Measurements from ENCODE around the gene HSF4.

Gene HSF4, protein sequence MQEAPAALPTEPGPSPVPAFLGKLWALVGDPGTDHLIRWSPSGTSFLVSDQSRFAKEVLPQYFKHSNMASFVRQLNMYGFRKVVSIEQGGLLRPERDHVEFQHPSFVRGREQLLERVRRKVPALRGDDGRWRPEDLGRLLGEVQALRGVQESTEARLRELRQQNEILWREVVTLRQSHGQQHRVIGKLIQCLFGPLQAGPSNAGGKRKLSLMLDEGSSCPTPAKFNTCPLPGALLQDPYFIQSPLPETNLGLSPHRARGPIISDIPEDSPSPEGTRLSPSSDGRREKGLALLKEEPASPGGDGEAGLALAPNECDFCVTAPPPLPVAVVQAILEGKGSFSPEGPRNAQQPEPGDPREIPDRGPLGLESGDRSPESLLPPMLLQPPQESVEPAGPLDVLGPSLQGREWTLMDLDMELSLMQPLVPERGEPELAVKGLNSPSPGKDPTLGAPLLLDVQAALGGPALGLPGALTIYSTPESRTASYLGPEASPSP

DNA sequence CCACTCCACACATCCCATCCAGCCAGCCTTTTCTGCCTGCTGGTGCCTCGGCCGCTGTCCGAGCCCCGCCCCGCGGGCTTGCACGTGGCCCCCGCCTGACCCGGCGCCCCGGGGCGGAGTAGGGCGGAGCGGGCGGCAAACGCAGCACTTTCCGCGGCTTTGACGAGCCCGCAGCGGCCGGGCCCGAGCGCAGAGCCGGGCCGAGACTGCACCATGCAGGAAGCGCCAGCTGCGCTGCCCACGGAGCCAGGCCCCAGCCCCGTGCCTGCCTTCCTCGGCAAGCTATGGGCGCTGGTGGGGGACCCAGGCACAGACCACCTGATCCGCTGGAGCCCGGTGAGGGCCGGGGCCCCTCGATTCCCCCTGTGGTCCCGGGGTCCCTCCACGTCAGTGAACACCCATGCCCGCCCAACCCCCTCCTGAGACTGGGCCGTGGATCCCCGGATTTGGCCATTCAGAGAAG lies at the start of gene HSF4:
Gene HSF4, plus strand, starts transcription at position 147 of the 463 bp plus-strand sequence. Its CDS starts 67 bp downstream, at position 214.
- peak within 1 kb of the TSS; percentile 35 for H3K4me2 ChIP-seq (ENCODE audit: low read depth, low read length, poor library complexity, severe bottlenecking)
- TF ChIP-seq EZH2phosphoT487 (conservative IDR thresholded peaks at IDR 0.05; ENCODE audit: low read length) = no peak
- TF ChIP-seq, protein P1, sequence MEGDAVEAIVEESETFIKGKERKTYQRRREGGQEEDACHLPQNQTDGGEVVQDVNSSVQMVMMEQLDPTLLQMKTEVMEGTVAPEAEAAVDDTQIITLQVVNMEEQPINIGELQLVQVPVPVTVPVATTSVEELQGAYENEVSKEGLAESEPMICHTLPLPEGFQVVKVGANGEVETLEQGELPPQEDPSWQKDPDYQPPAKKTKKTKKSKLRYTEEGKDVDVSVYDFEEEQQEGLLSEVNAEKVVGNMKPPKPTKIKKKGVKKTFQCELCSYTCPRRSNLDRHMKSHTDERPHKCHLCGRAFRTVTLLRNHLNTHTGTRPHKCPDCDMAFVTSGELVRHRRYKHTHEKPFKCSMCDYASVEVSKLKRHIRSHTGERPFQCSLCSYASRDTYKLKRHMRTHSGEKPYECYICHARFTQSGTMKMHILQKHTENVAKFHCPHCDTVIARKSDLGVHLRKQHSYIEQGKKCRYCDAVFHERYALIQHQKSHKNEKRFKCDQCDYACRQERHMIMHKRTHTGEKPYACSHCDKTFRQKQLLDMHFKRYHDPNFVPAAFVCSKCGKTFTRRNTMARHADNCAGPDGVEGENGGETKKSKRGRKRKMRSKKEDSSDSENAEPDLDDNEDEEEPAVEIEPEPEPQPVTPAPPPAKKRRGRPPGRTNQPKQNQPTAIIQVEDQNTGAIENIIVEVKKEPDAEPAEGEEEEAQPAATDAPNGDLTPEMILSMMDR (IDR thresholded peaks at IDR 0.05; ENCODE audit: insufficient read depth, low read length, poor library complexity, severe bottlenecking) = no peak
- no peaks in the 10 kb centered on the region for H3K9me2 ChIP-seq (replicated peaks; ENCODE audit: insufficient read depth, low read length)
- H3K27me3 ChIP-seq (ENCODE audit: low read length) = no peaks in the 10 kb centered on the region
- H4K20me1 ChIP-seq (ENCODE audit: low read depth, low read length) = no peaks in the 10 kb centered on the region
- no peaks in the 10 kb centered on the region for H3K36me3 ChIP-seq (ENCODE audit: low read length)
- H3F3A ChIP-seq (ENCODE audit: insufficient read depth) = no peaks in the 10 kb centered on the region; the same call in 1 of the 2 replicates
- no peak within 1 kb of the TSS for H3K4me3 ChIP-seq (ENCODE audit: insufficient read depth, low read length, poor library complexity, severe bottlenecking)
- no peak within 1 kb of the TSS for H2AFZ ChIP-seq (ENCODE audit: low read depth, low read length, severe bottlenecking)
- no peaks in the 10 kb centered on the region for H3K79me2 ChIP-seq (ENCODE audit: insufficient read depth, low read length)
- H3K9ac ChIP-seq (ENCODE audit: low read length) = no peak within 1 kb of the TSS
- no peak within 1 kb of the TSS for H3K27ac ChIP-seq (ENCODE audit: low read depth, low read length)
- H3K9me3 ChIP-seq (ENCODE audit: insufficient read depth, low read length) = no peaks in the 10 kb centered on the region

DNA sequence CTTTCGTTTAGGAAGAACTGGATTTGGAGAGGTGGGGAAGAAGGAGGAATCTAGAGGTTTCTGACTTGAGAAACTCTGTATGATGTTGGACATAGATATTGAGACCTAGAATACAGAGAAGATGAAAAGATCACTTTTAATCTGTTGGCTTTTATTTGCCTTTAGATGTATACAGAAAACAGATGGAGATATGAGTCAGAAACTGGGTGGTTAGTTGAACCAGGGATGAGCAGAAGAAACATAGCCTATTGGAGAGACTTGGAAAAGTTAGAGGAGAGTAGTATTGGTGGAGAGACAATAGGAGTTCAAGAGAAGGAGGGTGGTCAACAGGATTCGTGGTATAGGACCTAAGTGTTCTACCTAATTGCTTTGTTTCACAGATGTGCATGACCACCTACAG lies 49.8 kb upstream of the HSF4 start:
- H4K20me1 ChIP-seq (ENCODE audit: low read depth, low read length) = no peaks in the 10 kb centered on the region
- H3K9me3 ChIP-seq (ENCODE audit: insufficient read depth, low read length) = no peaks in the 10 kb centered on the region
- peaks cover 49% of the 10 kb centered on the region for H3K79me2 ChIP-seq (ENCODE audit: insufficient read depth, low read length)
- H3K4me3 ChIP-seq (ENCODE audit: insufficient read depth, low read length, poor library complexity, severe bottlenecking) = no peak overlapping the region
- no peak overlapping the region for H3K9ac ChIP-seq (ENCODE audit: low read length)
- H3K4me2 ChIP-seq (ENCODE audit: low read depth, low read length, poor library complexity, severe bottlenecking) = no peak overlapping the region
- no peak for TF ChIP-seq EZH2phosphoT487 (conservative IDR thresholded peaks at IDR 0.05; ENCODE audit: low read length)
- TF ChIP-seq, protein P1 (IDR thresholded peaks at IDR 0.05; ENCODE audit: insufficient read depth, low read length, poor library complexity, severe bottlenecking) = no peak
- H2AFZ ChIP-seq (ENCODE audit: low read depth, low read length, severe bottlenecking) = no peak overlapping the region
- H3K27ac ChIP-seq (ENCODE audit: low read depth, low read length) = no peak overlapping the region
- no peaks in the 10 kb centered on the region for H3K27me3 ChIP-seq (ENCODE audit: low read length)
- H3K9me2 ChIP-seq (replicated peaks; ENCODE audit: insufficient read depth, low read length) = no peaks in the 10 kb centered on the region
- H3K36me3 ChIP-seq (ENCODE audit: low read length) = no peaks in the 10 kb centered on the region
- 0 out of 2 replicates have a peak, but pooled peaks cover 4% of the 10 kb centered on the region for H3F3A ChIP-seq (ENCODE audit: insufficient read depth)

DNA sequence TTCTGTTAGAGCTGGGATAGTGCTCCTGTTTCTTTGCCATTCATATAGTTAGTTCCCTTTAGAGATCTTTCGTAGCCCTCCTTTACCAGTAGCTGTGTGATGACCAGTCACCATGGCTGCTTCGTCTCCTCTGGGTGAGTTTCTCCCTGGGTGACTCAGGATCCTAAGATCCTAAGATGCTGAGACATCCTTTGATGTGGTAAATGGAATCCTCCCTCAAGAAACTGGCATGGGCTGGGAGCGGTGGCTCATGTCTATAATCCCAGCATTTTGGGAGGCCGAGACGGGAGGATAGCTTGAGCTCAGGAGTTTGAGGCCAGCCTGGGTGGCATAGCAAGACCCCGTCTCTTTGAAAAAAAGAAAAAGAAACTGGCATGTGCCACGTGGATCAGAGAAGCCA lies 48.9 kb upstream of the HSF4 start:
- TF ChIP-seq, protein P1 (IDR thresholded peaks at IDR 0.05; ENCODE audit: insufficient read depth, low read length, poor library complexity, severe bottlenecking) = no peak
- no peak for TF ChIP-seq EZH2phosphoT487 (conservative IDR thresholded peaks at IDR 0.05; ENCODE audit: low read length)
- no peaks in the 10 kb centered on the region for H4K20me1 ChIP-seq (ENCODE audit: low read depth, low read length)
- H3K4me2 ChIP-seq (ENCODE audit: low read depth, low read length, poor library complexity, severe bottlenecking) = no peak overlapping the region
- no peak overlapping the region for H2AFZ ChIP-seq (ENCODE audit: low read depth, low read length, severe bottlenecking)
- no peak overlapping the region for H3K9ac ChIP-seq (ENCODE audit: low read length)
- no peak overlapping the region for H3K4me3 ChIP-seq (ENCODE audit: insufficient read depth, low read length, poor library complexity, severe bottlenecking)
- H3K9me2 ChIP-seq (replicated peaks; ENCODE audit: insufficient read depth, low read length) = no peaks in the 10 kb centered on the region
- H3K27me3 ChIP-seq (ENCODE audit: low read length) = no peaks in the 10 kb centered on the region
- no peak overlapping the region for H3K27ac ChIP-seq (ENCODE audit: low read depth, low read length)
- H3F3A ChIP-seq (ENCODE audit: insufficient read depth) = 0 out of 2 replicates have a peak, but pooled peaks cover 4% of the 10 kb centered on the region
- no peaks in the 10 kb centered on the region for H3K36me3 ChIP-seq (ENCODE audit: low read length)
- H3K79me2 ChIP-seq (ENCODE audit: insufficient read depth, low read length) = peaks cover 41% of the 10 kb centered on the region
- H3K9me3 ChIP-seq (ENCODE audit: insufficient read depth, low read length) = no peaks in the 10 kb centered on the region

All from SU-DHL-6 (cell line).